ENCODE results near the gene EXT2.

Gene EXT2

DNA sequence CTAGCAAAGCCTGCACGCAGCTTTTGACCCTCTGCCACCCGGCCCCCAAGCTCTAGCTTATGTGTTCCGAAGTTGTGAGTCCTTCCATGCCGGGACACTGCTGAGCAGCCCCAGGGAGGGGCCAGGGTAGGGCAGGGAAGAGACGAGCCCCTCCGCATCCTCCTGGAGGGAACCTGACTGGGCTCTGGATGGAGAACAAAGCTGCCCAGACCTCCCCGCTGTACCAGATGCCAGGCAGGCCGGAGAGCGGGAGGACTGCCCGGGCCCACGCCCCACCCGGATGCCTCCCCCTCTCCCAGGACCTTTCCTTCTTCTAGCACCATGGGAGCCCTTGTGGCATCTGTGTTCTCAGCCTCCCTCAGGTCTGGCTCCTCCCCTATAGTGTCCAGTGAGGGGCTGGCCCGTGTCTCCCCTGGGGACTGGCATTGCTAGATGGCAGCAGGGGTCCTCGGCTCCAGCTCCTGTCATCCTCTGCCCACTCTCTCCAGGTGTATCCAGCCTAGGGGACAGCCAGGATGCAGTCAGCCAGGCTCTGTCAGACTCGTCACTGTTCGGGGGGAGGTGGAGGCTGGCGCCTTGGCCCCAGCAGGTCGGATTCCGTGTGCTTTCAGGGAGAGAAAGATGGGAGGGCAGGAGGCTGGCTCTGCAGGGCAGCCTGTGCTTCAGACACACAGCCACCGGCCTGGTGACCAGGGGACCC, 168.4 kb downstream of the EXT2 start:
- no peak overlapping the region for H3K4me2 ChIP-seq (ENCODE audit: low read depth, low read length)
- H4K20me1 ChIP-seq (ENCODE audit: insufficient read depth, low read length), result no peaks in the 10 kb centered on the region
- TF ChIP-seq EZH2phosphoT487 (IDR thresholded peaks at IDR 0.05; ENCODE audit: low read length), result no peak
- TF ChIP-seq EZH2 (optimal IDR thresholded peaks at IDR 0.05; ENCODE audit: low read depth, low read length), result no peak
- TF ChIP-seq, protein P1, sequence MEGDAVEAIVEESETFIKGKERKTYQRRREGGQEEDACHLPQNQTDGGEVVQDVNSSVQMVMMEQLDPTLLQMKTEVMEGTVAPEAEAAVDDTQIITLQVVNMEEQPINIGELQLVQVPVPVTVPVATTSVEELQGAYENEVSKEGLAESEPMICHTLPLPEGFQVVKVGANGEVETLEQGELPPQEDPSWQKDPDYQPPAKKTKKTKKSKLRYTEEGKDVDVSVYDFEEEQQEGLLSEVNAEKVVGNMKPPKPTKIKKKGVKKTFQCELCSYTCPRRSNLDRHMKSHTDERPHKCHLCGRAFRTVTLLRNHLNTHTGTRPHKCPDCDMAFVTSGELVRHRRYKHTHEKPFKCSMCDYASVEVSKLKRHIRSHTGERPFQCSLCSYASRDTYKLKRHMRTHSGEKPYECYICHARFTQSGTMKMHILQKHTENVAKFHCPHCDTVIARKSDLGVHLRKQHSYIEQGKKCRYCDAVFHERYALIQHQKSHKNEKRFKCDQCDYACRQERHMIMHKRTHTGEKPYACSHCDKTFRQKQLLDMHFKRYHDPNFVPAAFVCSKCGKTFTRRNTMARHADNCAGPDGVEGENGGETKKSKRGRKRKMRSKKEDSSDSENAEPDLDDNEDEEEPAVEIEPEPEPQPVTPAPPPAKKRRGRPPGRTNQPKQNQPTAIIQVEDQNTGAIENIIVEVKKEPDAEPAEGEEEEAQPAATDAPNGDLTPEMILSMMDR (IDR thresholded peaks at IDR 0.05; ENCODE audit: low read length), result no peak
- no peaks in the 10 kb centered on the region for H3K9me2 ChIP-seq (replicated peaks; ENCODE audit: insufficient read depth, low read length)
- no peak overlapping the region for H2AFZ ChIP-seq (ENCODE audit: low read length)
- DNase-seq, result no peak
- H3K9ac ChIP-seq (ENCODE audit: low read length), result no peak overlapping the region
- no peak overlapping the region for H3K27ac ChIP-seq (ENCODE audit: low read length)
- peaks cover 21% of the 10 kb centered on the region for H3K4me1 ChIP-seq (ENCODE audit: low read length)
- no peaks in the 10 kb centered on the region for H3K9me3 ChIP-seq (replicated peaks; ENCODE audit: insufficient read depth, low read length)
- no peaks in the 10 kb centered on the region for H3K36me3 ChIP-seq (replicated peaks; ENCODE audit: insufficient read depth, low read length)
- H3K79me2 ChIP-seq (ENCODE audit: low read length), result no peaks in the 10 kb centered on the region
- H3K4me3 ChIP-seq (ENCODE audit: low read length), result no peak overlapping the region
- no peaks in the 10 kb centered on the region for H3F3A ChIP-seq (ENCODE audit: insufficient read depth, low read length)
- no peaks in the 10 kb centered on the region for H3K27me3 ChIP-seq (replicated peaks; ENCODE audit: insufficient read depth, low read length)

DNA sequence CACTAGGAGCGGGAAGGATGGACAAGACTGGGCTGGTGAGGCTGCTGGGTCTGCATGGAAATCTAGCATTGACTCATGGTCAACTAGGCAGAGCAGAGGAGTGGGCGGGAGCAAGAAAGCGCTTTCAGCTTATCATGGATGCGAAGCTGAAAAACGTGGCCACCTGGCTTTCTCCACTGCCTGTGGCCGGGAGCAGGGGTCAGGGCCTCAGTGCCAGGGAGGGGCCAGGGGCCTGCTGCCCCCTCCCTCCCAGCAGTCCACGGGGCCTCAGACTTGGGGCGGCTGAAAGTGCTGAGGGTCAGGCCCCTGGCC, 168.9 kb downstream of the EXT2 start:
- Histone ChIP-seq H3K9ac (ENCODE audit: low read length) (no peak overlapping the region), H3K4me1 (ENCODE audit: low read length) (peaks cover 16% of the 10 kb centered on the region), H3K9me2 (replicated peaks; ENCODE audit: insufficient read depth, low read length) (no peaks in the 10 kb centered on the region), H3K79me2 (ENCODE audit: low read length) (no peaks in the 10 kb centered on the region), H4K20me1 (ENCODE audit: insufficient read depth, low read length) (no peaks in the 10 kb centered on the region), H3K4me3 (ENCODE audit: low read length) (no peak overlapping the region), H3K9me3 (replicated peaks; ENCODE audit: insufficient read depth, low read length) (no peaks in the 10 kb centered on the region), H3K27ac (ENCODE audit: low read length) (no peak overlapping the region), H2AFZ (ENCODE audit: low read length) (no peak overlapping the region), H3F3A (ENCODE audit: insufficient read depth, low read length) (no peaks in the 10 kb centered on the region), H3K27me3 (replicated peaks; ENCODE audit: insufficient read depth, low read length) (no peaks in the 10 kb centered on the region), H3K36me3 (replicated peaks; ENCODE audit: insufficient read depth, low read length) (no peaks in the 10 kb centered on the region), H3K4me2 (ENCODE audit: low read depth, low read length) (no peak overlapping the region)
- no peak for DNase-seq
- TF ChIP-seq EZH2 (optimal IDR thresholded peaks at IDR 0.05; ENCODE audit: low read depth, low read length) (no peak), EZH2phosphoT487 (IDR thresholded peaks at IDR 0.05; ENCODE audit: low read length) (no peak)
- TF ChIP-seq, protein P1 (IDR thresholded peaks at IDR 0.05; ENCODE audit: low read length), result no peak

DNA sequence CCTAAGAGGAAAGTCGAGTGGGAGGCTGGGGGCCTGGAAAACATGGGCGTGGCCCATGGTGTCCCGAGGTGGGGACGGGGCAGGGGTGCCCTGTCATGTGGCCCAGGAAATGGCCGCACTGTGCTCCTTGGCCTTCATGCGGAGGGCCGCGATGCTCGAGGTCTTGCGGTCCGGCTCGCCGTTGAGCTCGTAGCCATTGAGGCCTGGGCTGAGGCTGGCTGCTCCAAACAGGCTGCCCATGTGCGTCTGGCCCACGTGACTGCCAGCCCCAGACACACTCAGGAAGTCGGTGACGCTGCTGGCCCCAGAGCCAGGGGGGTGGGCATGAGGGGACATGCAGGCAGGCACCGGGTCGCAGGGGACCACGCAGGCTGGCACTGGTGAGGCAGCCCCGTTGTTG, 169.3 kb downstream of the EXT2 start:
- Histone ChIP-seq H3K79me2 (ENCODE audit: low read length) (no peaks in the 10 kb centered on the region), H3K4me1 (ENCODE audit: low read length) (peaks cover 12% of the 10 kb centered on the region), H3K9ac (ENCODE audit: low read length) (no peak overlapping the region), H3K27ac (ENCODE audit: low read length) (no peak overlapping the region), H2AFZ (ENCODE audit: low read length) (no peak overlapping the region), H3K4me2 (ENCODE audit: low read depth, low read length) (no peak overlapping the region), H3F3A (ENCODE audit: insufficient read depth, low read length) (no peaks in the 10 kb centered on the region), H3K9me3 (replicated peaks; ENCODE audit: insufficient read depth, low read length) (no peaks in the 10 kb centered on the region), H3K36me3 (replicated peaks; ENCODE audit: insufficient read depth, low read length) (no peaks in the 10 kb centered on the region), H3K27me3 (replicated peaks; ENCODE audit: insufficient read depth, low read length) (no peaks in the 10 kb centered on the region), H3K4me3 (ENCODE audit: low read length) (no peak overlapping the region), H4K20me1 (ENCODE audit: insufficient read depth, low read length) (no peaks in the 10 kb centered on the region), H3K9me2 (replicated peaks; ENCODE audit: insufficient read depth, low read length) (no peaks in the 10 kb centered on the region)
- DNase-seq, result no peak
- TF ChIP-seq EZH2 (optimal IDR thresholded peaks at IDR 0.05; ENCODE audit: low read depth, low read length) (no peak), EZH2phosphoT487 (IDR thresholded peaks at IDR 0.05; ENCODE audit: low read length) (no peak)
- TF ChIP-seq, protein P1 (IDR thresholded peaks at IDR 0.05; ENCODE audit: low read length), result no peak

Measured in MM.1S (cell line).